Measurements from ENCODE around the gene TRAF4. TPM values are rescaled to one million over a fixed set of nuclear protein-coding genes. Genes with fewer than 3 reads are reported as not detected.

Gene TRAF4
- polyA plus RNA-seq, 1 donor (not counting 4 experiments of a cell fraction or from before 2014, with no cell fraction given), result 57.3 TPM

GRCh38 chr17:28796062-28796461 lies 52.3 kb downstream of the TRAF4 start:
- FAIRE-seq, result no peak
- Histone ChIP-seq H3K79me2 (ENCODE audit: control insufficient read depth, insufficient read depth, low read length) (peaks cover 96% of the 10 kb centered on the region), H4K20me1 (ENCODE audit: control insufficient read depth, extremely low read depth, insufficient read depth, low read length) (peaks cover 3% of the 10 kb centered on the region)

More at GRCh38 chr17:28796062-28796461, 52.3 kb downstream of the TRAF4 start:
- Histone ChIP-seq H3K9me3 (ENCODE audit: control insufficient read depth, low read depth, low read length) (no peaks in the 10 kb centered on the region), H3K27ac (ENCODE audit: control insufficient read depth, insufficient read depth, low read length) (no peak overlapping the region), H3K27me3 (ENCODE audit: control insufficient read depth, extremely low read depth, insufficient read depth, low read length) (no peaks in the 10 kb centered on the region), H3K36me3 (ENCODE audit: control insufficient read depth in 2 of 2, extremely low read depth in 1 of 2, insufficient read depth in 2 of 2, low read length in 2 of 2) (peaks cover 3 to 12% of the 10 kb centered on the region in 2 experiments), H2AFZ (ENCODE audit: control insufficient read depth, low read length) (no peak overlapping the region), H3K4me3 (ENCODE audit: control insufficient read depth in 2 of 3, extremely low read depth in 1 of 3, insufficient read depth in 2 of 3, low read depth in 1 of 3, low read length in 3 of 3) (no peak overlapping the region), H3K4me1 (ENCODE audit: control insufficient read depth, extremely low read depth, insufficient read depth, low read length) (no peaks in the 10 kb centered on the region), H3K4me2 (ENCODE audit: control insufficient read depth, extremely low read depth, insufficient read depth, low read depth, low read length) (no peak overlapping the region), H3K9ac (ENCODE audit: control insufficient read depth, extremely low read depth, insufficient read depth, low read length) (no peak overlapping the region), H3K9me1 (ENCODE audit: control insufficient read depth, extremely low read depth, insufficient read depth, low read length) (no peaks in the 10 kb centered on the region)
- DNase-seq (ENCODE audit: low read depth, low spot score), result no peak
- dilution Hi-C loops (cut with MboI; ENCODE audit: extremely low pct_ligation_motif_present, low sequenced_read_pairs), result no loop called here
- TF ChIP-seq, protein P1, sequence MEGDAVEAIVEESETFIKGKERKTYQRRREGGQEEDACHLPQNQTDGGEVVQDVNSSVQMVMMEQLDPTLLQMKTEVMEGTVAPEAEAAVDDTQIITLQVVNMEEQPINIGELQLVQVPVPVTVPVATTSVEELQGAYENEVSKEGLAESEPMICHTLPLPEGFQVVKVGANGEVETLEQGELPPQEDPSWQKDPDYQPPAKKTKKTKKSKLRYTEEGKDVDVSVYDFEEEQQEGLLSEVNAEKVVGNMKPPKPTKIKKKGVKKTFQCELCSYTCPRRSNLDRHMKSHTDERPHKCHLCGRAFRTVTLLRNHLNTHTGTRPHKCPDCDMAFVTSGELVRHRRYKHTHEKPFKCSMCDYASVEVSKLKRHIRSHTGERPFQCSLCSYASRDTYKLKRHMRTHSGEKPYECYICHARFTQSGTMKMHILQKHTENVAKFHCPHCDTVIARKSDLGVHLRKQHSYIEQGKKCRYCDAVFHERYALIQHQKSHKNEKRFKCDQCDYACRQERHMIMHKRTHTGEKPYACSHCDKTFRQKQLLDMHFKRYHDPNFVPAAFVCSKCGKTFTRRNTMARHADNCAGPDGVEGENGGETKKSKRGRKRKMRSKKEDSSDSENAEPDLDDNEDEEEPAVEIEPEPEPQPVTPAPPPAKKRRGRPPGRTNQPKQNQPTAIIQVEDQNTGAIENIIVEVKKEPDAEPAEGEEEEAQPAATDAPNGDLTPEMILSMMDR (optimal IDR thresholded peaks at IDR 0.05 in 1 of 3, IDR thresholded peaks at IDR 0.05 in 1 of 3, conservative IDR thresholded peaks at IDR 0.05 in 1 of 3; ENCODE audit: extremely low read depth in 1 of 3, insufficient read depth in 2 of 3, low read length in 3 of 3), result no peak
- TF ChIP-seq EZH2 (IDR thresholded peaks at IDR 0.05; ENCODE audit: low read length), result no peak

Small RNAs within 50 kb of the gene (small RNA-seq; reads per million reads assigned to genes)
- gene SNORD42A (ENCODE audit: insufficient read length in 3 of 3, low read depth in 3 of 3, low replicate concordance in 1 of 3) (0 reads per million in 3 experiments), gene SNORD42B (ENCODE audit: insufficient read length in 3 of 3, low read depth in 3 of 3, low replicate concordance in 1 of 3) (0 to 1.3 (median 0.60) reads per million in 3 experiments), gene SNORD4A (ENCODE audit: insufficient read length in 3 of 3, low read depth in 3 of 3, low replicate concordance in 1 of 3) (0 reads per million in 3 experiments), gene SNORD4B (ENCODE audit: insufficient read length in 3 of 3, low read depth in 3 of 3, low replicate concordance in 1 of 3) (0 reads per million in 3 experiments)

Other genes with a start within 250 kb of the TRAF4 start
- gene FOXN1, start 237.7 kb upstream of the TRAF4 start, polyA plus RNA-seq, result 0.01 to 0.66 TPM (median 0.29 TPM) in 3 replicates
- gene UNC119, start 191.4 kb upstream of the TRAF4 start, polyA plus RNA-seq, result 34.1 to 93.3 TPM (median 60.0 TPM) in 3 replicates
- 21.8 to 52.1 TPM (median 33.6 TPM) in 3 replicates for gene PIGS, start 172.5 kb upstream of the TRAF4 start, polyA plus RNA-seq
- gene ALDOC, start 167.1 kb upstream of the TRAF4 start, polyA plus RNA-seq, result 24.2 to 44.9 TPM (median 32.5 TPM) in 3 replicates
- gene SPAG5, start 145.0 kb upstream of the TRAF4 start, polyA plus RNA-seq, result 6.2 to 21.1 TPM (median 16.6 TPM) in 3 replicates
- 3.9 to 7.4 TPM (median 6.6 TPM) in 3 replicates for gene RSKR, start 129.8 kb upstream of the TRAF4 start, polyA plus RNA-seq
- 98.2 to 133 TPM (median 106 TPM) in 3 replicates for gene BLTP2, start 98.9 kb upstream of the TRAF4 start, polyA plus RNA-seq
- 61.5 to 86.8 TPM (median 68.0 TPM) in 3 replicates for gene SDF2, start 82.1 kb upstream of the TRAF4 start, polyA plus RNA-seq
- gene SUPT6H, start 81.8 kb upstream of the TRAF4 start, polyA plus RNA-seq, result 27.3 to 33.1 TPM (median 32.1 TPM) in 3 replicates
- gene PROCA1, start 32.1 kb upstream of the TRAF4 start, polyA plus RNA-seq, result 0.33 to 0.62 TPM (median 0.39 TPM) in 3 replicates
- 115 to 180 TPM (median 134 TPM) in 3 replicates for gene RAB34, start 26.1 kb upstream of the TRAF4 start, polyA plus RNA-seq
- gene RPL23A, start 24.0 kb upstream of the TRAF4 start, polyA plus RNA-seq, result 976 to 1,971 TPM (median 1,096 TPM) in 3 replicates
- 12.0 to 14.7 TPM (median 14.0 TPM) in 3 replicates for gene TLCD1, start 17.8 kb upstream of the TRAF4 start, polyA plus RNA-seq
- 4.1 to 6.2 TPM (median 4.3 TPM) in 3 replicates for gene NEK8, start 15.2 kb upstream of the TRAF4 start, polyA plus RNA-seq
- 5.1 to 25.3 TPM (median 6.5 TPM) in 3 replicates for gene FAM222B, start 98.8 kb downstream of the TRAF4 start, polyA plus RNA-seq
- 46.5 to 63.3 TPM (median 60.6 TPM) in 3 replicates for gene ERAL1, start 111.0 kb downstream of the TRAF4 start, polyA plus RNA-seq
- gene FLOT2, start 153.7 kb downstream of the TRAF4 start, polyA plus RNA-seq, result 50.7 to 79.4 TPM (median 67.2 TPM) in 3 replicates
- 1.7 to 4.0 TPM (median 3.4 TPM) in 3 replicates for gene DHRS13, start 159.1 kb downstream of the TRAF4 start, polyA plus RNA-seq
- 7.1 to 16.1 TPM (median 9.6 TPM) in 3 replicates for gene PHF12, start 207.5 kb downstream of the TRAF4 start, polyA plus RNA-seq